A673 (cell line): ENCODE results near the gene ANTXRL.

Experiments
- CTCF ChIP-seq: fragments of 300-800, 200-600 bp; sonication (generic); conservative IDR thresholded peaks from 2 replicates; pipeline ENCODE4 v1.5.1; 2017; ENCODE audit warnings: low read depth, mild to moderate bottlenecking, antibody characterized with exemption, low read length, moderate library complexity, mixed read lengths
- EZH2 ChIP-seq: fragments of 200-600 bp; sonication (generic); IDR thresholded peaks from 2 replicates; pipeline ENCODE4 v1.6.1; 2017; ENCODE audit warnings: borderline replicate concordance, low read depth, mild to moderate bottlenecking, mixed read lengths, antibody characterized with exemption, low read length; ENCODE audit not compliant: poor library complexity, severe bottlenecking

DNA sequence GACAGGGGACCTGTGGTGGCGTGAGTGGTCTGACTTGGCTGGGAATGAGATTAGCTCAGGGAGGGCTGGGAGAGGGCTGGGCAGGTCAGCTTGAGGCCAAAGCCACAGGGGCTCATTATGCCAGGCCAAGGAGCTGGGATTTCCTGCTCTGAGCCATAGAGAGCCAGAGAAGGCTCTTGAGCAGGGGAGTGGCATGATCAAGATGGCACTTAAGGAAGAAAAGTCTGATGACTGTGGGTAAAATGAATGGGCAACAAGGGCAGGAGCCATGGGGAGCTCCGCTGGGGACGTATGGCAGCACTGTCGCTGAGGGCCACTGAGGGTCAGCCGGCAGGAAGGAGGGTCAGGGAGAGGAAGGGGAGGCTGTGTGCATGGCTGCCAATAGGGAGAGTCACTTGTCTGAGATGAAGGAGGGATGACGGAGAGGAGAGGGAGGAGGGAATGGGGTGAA, 5.8 kb downstream of the ANTXRL start:
- TF ChIP-seq EZH2 = no peak
- no peak for TF ChIP-seq CTCF
